Tracheal epithelial cell (primary cell): ENCODE data around the gene DCLRE1A. TPM values are rescaled to one million over a fixed set of nuclear protein-coding genes. Genes with fewer than 3 reads are reported as not detected.

Experiments
- total RNA-seq: library from RNA; depleted of rRNA; stranded (reverse); fragments of >200 nt; gene quantifications from 2 replicates; pipeline ENCODE4 v1.2.1, GENCODE V29; 2014

The DCLRE1A gene
- total RNA-seq, result 4.8 and 10.2 TPM in 2 replicates

GRCh38 chr10:113854013-113854760, at the start of gene DCLRE1A, which contains the start of gene NHLRC2:
Gene DCLRE1A, minus strand, starts transcription at chr10:113854082. Its CDS starts 900 bp downstream, at chr10:113853182.
Gene NHLRC2, plus strand, starts transcription at chr10:113854661. Its CDS starts 212 bp downstream, at chr10:113854873.

Other genes with a start within 250 kb of the DCLRE1A start
- gene NRAP, start 190.0 kb downstream of the DCLRE1A start, total RNA-seq, result under 0.01 TPM in 1 of 2 replicates, not detected in the other
- 15.8 and 24.6 TPM in 2 replicates for gene CASP7, start 174.2 kb downstream of the DCLRE1A start, total RNA-seq
- under 0.01 TPM in 2 replicates for gene PLEKHS1, start 102.4 kb downstream of the DCLRE1A start, total RNA-seq
- 7.2 and 12.8 TPM in 2 replicates for gene NHLRC2, start 579 bp upstream of the DCLRE1A start, total RNA-seq
- gene ADRB1, start 189.8 kb upstream of the DCLRE1A start, total RNA-seq, result 0.24 and 4.0 TPM in 2 replicates